Stimulated activated CD8-positive, alpha-beta memory T cell treated with anti-CD3 and anti-CD28 coated beads, Interleukin-12 subunit alpha, Interleukin-12 subunit beta, amount 100 ng/mL, for 1 hour (primary cell): ENCODE measurements around the gene NPIPB8.
"Not testable (repeated sequence)": the region's sequence is repeated elsewhere in the genome, so short reads cannot be mapped to it uniquely, and the experiment has no call there.

Experiments
- DNase-seq: peaks from one replicate; pipeline ENCODE4 v3.0.0-alpha.2; 2020; ENCODE audit warnings: low read depth

Gene NPIPB8

DNA sequence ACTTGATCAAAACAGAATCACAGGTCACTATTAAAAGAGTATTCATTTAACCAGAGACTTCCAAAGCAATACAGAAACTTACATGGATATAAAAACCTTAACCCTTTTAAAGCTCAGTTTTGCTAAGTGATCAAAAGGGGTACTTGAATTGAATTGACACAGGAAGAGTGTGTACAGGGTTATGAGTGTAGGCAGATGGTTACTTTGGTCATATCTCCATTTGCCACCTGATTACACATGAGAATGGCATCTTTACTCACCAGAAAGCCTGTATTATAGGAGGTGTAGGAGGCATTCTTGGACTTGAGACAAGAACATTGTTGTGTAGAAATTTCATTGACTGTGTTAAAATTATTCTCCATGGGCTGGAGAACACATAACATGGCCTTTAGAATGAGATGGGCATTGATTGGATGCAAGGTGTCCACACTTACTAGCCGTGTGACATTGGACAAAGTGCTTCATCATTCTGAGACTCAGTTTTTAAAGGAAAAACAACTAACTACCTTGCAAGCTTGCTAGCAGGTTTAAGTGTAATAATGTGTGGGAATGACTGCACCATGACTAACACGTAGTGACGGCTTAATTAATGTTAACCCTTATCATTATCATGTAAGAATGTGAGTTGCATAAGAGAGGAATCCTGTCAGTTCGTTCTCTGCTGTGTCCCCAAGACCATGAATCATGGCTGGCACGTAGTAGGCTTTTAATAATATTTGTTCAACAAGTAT, 1.6 kb upstream of the NPIPB8 start:
- not testable (repeated sequence) for DNase-seq

DNA sequence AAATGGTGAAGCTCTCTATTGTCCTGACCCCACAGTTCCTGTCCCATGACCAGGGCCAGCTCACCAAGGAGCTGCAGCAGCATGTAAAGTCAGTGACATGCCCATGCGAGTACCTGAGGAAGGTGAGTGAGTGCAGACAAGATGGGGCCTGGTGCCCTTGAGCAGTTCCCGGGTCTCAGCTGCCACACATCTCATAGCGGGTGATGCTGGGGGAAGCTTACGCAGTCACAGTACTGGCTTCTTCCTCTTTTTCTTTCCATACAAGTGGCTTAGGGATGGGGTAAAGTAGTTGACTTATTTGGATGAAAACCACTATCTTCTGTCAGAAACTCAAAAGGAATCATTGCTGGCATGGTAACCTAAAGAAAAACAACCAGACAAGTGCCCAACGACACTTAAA, 494 bp downstream of the NPIPB8 start:
- not testable (repeated sequence) for DNase-seq

DNA sequence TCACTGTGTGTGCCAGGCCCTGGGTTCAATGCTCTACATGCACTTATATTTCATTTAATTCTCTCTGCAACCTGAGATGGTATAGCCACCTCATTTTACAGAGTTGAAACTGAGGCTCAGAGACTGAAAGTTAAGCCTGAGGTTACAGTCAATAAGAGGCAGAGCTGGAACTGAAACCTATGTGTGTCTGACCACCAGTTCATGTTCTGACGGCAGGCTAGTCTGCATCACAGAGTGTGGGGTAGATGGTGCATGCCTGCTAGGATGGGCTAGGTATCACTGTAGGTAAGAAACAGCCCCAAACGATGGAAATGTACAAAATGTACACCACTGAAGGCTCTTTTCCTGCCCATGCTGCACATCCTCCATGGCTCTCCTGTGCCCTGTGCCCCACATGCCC, 2.1 kb downstream of the NPIPB8 start:
- not testable (repeated sequence) for DNase-seq

DNA sequence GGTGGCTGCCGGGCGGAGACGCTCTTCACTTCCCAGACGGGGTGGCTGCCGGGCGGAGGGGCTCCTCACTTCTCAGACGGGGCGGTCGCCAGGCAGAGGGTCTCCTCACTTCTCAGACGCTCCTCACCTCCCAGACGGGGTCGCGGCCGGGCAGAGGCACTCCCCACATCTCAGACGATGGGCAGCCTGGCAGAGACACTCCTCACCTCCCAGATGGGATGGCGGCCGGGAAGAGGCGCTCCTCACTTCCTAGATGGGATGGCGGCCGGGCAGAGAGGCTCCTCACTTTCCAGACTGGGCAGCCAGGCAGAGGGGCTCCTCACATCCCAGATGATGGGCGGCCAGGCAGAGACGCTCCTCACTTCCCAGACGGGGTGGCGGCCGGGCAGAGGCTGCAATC, 28.4 kb downstream of the NPIPB8 start:
- not testable (repeated sequence) for DNase-seq

DNA sequence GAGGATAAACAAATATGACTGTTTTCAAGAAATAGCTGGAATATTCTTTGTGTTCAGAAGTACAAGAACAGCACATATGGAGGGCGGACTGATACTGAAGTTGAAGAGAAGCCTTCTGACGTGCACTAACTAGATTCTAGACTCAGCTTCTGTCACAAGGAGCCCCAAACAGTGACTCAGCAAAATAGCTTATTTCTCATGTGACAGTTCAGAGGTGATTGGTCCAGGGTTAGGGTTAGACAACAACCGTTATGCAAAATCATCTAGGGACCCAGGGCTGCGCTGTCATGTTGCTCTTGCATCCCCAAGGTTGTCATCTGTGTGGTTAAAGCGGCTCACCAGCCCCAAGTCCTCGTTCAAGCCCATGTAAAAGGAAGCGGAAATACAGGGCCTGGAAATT, 29.6 kb downstream of the NPIPB8 start:
- not testable (repeated sequence) for DNase-seq

DNA sequence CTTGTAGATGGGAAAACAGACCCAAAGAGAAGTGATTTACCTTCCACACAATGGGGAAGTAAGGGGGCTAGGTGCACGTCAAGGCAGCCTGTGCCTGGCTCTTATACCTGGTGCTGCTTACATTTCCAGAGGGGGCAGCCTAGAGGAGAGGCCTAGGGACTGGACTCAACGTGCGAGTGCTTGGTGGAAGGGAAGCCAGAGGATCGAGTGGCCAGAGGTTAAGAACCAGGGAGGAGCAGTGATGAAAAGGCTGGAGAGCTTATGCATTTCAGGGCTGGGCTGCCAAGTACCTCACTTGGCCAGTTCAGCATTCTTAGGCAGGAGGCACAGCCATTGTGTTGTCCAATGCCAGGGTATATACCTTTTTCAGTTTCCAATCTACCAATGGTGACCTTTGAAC, 30.3 kb downstream of the NPIPB8 start:
- DNase-seq, result not testable (repeated sequence)

DNA sequence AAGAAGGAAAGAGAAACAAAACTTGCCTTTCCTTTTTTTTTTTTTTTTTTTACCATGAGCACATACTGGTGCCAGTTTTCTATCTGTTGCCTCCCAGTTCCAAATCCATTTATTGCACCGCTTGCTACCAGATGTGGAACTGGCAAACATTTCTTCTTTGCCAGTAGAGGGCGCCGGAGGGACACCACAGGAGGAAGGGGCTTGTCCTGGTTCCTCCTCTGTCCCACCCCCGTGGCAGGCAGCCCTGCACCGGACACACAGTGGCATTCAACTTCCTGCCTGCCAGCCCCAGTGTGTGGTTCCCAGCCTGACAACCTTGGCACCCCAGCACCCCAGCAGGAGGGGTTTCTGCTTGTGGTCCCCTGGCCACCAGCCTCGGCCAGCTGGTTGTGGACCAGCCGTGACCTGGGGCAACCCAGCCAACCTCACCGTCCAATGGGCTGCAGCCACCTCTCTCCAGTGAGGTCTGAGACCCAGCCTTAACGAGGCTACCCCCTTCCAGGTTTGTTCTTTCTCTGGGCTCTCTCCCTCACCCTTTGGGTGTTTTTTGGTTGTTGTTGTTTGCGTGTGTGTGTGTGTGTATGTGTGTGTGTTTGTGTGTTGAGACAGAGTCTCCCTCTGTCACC, 50.6 kb downstream of the NPIPB8 start:
- not testable (repeated sequence) for DNase-seq

DNA sequence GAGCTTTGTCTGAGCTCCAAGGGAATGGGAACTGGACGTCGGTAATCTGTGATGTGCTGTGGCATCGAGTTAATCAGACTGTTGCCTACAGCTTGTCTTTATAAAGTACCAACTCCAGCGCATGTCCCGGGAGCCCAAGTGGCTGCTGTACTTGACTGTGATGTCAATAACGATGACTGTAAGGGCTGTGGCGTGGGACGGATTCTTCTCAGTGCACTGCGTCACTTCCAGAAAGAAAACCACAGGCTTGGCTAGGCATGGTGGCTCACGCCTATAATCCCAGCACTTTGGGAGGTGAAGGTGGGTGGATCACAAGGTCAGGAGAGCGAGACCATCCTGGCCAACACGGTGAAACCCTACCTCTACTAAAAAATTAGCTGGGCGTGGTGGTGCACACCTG, 51.6 kb downstream of the NPIPB8 start:
- not testable (repeated sequence) for DNase-seq

DNA sequence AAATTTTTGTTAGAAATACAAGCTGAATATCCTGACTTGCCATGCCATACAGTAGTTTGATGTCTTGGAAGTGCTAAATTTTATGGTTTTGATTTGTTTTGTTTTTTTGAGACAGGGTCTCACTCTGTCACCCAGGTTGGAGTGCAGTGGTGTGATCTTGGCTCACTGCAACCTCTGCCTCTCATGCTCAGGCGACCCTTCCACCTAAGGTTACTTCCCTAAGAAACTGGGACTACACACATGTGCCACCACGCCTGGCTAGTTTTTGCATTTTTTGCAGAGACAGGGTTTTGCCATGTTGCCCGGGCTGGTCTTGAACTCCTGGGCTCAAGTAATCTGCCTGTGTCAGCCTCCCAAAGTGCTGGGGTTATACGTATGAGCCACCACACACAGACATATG, 53.9 kb downstream of the NPIPB8 start:
- DNase-seq, result not testable (repeated sequence)

DNA sequence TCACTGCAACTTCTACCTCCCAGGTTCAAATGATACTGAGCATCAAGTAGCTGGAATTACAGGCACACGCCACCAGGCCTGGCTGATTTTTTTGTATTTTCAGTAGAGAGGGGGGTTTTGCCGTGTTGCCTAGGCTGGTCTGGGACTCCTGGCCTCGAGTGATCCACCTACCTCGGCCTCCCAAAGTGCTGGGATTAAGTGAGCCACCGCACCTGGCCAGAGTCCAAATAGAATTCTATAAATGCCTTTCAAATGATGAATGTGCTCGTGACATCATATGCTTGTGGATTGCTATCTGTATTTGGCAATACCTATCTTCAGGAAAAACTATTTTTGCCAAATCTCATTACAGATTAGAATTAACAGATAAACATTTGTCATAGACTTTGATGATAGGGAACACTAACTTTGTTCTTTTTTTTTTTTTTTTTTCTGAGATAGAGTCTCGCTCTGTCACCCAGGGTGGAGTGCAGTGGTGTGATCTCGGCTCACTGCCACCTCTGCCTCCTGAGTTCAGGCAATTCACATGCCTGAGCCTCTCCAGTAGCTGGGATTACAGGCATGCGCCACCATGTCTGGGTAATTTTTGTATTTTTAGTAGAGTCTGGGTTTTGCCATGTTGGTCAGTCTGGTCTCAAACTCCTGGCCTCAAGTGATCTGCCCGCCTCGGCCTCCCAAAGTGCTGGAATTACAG, 55.5 kb downstream of the NPIPB8 start:
- DNase-seq, result not testable (repeated sequence)

DNA sequence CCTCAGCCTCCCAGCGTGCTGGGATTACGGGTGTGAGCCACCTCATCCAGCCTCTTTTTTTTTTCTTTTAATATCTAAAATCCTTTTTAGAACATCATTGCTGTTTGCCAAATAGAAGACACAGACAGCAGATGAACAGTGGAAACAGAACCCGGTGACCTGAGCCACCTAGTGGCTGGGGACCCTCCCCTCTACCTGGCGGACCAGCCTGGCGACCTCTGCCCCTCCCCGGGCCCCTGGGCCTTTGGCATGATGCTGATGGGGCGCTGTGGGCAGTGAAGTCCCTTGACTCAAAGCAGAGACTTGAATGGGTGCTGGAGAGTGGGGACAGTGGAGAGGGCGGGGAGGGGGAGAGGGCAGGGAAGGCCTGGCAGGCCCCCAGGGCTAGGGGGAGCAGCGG, 61.9 kb downstream of the NPIPB8 start:
- not testable (repeated sequence) for DNase-seq

DNA sequence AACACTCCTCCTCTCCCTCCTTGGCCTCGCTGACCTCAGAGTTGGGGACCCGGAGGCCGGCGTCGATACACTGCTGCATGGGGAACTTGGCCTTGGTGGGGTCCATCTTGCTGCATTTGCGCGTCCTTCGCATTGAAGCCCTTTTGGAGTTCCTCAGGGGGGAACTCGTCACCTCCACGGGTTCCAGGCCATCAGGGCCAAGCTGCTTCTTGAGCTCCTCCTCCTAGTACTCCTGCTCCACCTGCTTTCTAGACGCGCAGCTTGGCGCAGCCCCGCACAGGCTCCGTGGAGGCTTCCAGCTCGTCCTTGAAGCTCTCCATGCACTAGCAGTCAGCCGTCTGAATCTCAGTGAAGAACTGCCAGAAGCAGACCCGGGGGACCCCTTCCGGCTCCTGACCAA, 62.5 kb downstream of the NPIPB8 start:
- DNase-seq, result not testable (repeated sequence)

DNA sequence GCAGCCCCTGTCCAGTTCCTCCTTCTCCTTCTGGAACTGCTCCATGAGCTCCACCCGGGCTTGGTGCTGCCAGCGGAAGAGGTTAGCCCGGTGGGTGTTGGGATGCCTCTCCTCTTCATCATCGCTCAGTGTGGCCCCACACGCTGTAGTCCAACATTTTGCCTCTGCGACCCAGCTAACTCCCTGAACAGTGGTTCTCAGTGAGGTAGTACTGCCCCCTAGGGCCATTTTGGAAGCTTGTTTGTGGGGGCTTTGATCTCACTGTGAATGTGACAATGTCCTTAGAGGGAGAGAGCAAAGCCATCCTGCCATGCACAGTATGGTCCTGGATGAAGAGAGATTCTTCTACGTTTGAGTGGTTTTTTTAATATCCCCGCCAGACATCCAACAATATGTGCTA, 63.5 kb downstream of the NPIPB8 start:
- not testable (repeated sequence) for DNase-seq

DNA sequence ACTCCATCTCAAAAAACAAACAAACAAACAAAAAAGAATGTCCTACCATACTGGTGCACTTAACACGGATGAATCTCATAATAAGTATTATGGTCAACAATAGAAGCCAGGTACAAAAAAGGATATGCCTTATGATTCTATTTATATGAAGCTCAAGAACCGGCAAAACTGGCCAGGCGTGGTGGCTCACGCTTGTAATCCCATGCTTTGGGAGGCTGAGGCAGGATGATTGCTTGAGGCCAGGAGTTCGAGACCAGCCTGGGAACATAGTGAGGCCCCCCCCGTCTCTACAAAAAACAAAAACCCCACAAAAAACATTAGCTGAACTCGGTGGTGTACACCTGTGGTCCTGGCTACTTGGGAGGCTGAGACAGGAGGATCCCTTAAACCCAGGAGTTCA, 66.4 kb downstream of the NPIPB8 start:
- not testable (repeated sequence) for DNase-seq
